Stimulated activated naive CD8-positive, alpha-beta T cell treated with anti-CD3 and anti-CD28 coated beads, Interleukin-15, amount 100 ng/mL, for 72 hours (primary cell): ENCODE data around the gene TMEM139.

Experiments
- ATAC-seq: fragments of 150-1000 bp; cut with Tn5 transposase; 2 replicates; pipeline ENCODE4 v1.10.0; 2021; ENCODE audit warnings: mild to moderate bottlenecking, moderate library complexity
- DNase-seq, 2 donors: peaks; one replicate each; pipeline ENCODE4 v3.0.0; 2021 to 2022
- H3K27ac Mint-ChIP-seq, 2 donors: one replicate each; pipeline ENCODE4 v1.8.0; 2022; ENCODE audit warnings: mild to moderate bottlenecking in 2 of 2, mixed read lengths in 2 of 2, moderate library complexity in 2 of 2
- H3K27me3 Mint-ChIP-seq: one replicate; pipeline ENCODE4 v1.8.0; 2022; ENCODE audit warnings: mixed read lengths
- H3K4me1 Mint-ChIP-seq: one replicate; pipeline ENCODE4 v1.8.0; 2022; ENCODE audit warnings: mild to moderate bottlenecking, mixed read lengths
- H3K4me3 Mint-ChIP-seq, 2 donors: one replicate each; pipeline ENCODE4 v1.8.0; 2022; ENCODE audit warnings: mild to moderate bottlenecking in 2 of 2, mixed read lengths in 2 of 2, moderate library complexity in 1 of 2
- H3K9me3 Mint-ChIP-seq, 2 donors: one replicate each; pipeline ENCODE4 v1.8.0; 2022; ENCODE audit warnings: mixed read lengths in 2 of 2

The TMEM139 gene

DNA sequence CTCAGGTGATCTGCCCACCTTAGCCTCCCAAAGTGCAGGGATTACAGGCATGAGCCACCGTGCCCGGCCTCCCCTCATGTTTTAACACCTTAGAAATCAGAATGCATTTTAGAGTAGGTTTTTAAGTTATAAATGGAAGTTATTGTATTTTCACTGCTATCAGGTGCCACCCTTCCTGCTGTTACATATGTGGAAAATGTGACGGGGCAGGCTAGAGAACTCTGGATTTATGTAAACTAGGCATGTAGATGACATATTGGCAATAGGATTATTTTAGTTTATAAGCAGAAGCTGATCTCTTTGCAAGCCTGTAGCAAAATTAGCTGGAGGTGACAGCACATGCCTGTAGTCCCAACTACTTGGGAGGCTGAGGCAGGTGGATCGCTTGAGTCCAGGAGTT is 5.5 kb downstream of the TMEM139 start:
- Mint-ChIP-seq H3K4me3 (peak overlapping the region; percentile 94 to 97), H3K27me3 (no peaks in the 10 kb centered on the region), H3K4me1 (peaks cover 61% of the 10 kb centered on the region), H3K27ac (peak overlapping the region in 1 of 2 donors; percentile 10), H3K9me3 (peaks cover 4 to 5% of the 10 kb centered on the region in 2 donors)
- DNase-seq (no peak), ATAC-seq (no peak)

DNA sequence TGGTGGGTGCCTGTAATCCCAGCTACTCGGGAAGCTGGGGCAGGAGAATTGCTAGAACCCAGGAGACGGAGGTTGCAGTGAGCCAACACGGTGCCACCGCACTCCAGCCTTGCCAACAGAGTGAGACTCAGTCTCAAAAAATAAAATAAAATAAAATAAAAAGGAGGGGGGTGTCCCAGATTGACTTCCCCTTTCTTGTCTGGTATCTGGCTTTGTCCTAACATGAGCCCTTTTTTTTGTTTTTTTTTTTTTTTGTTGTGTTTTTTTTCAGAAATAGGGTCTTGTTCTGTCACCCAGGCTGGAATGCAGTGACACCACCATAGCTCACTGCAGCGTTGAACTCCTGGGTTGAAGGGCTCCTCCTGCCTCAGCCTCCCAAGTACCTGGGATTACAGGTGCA is 8.1 kb downstream of the TMEM139 start:
- DNase-seq (no peak), ATAC-seq (no peak)
- Mint-ChIP-seq H3K27ac (no peak overlapping the region), H3K9me3 (peaks cover under 1 to 1% of the 10 kb centered on the region in 2 donors), H3K27me3 (no peaks in the 10 kb centered on the region), H3K4me3 (no peak overlapping the region), H3K4me1 (peaks cover 62% of the 10 kb centered on the region)

DNA sequence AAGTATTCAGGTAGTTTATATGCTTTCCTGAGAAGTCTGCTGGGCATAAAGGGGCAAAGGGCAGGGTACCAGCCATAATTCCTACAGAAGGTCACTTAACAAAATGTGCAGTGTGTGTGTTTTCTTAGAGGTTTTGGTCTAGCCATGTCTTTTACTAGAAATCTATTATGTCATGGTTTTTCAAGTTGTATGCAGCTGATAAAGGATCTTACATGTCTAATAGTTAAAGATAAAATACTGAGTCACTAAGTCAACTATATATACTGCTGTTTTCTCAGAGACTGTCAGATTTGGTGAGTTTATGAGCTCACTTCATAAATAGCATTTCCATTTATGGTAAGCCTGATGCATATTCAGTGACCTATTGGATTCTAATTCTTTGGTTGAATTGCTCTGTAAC is 11.1 kb downstream of the TMEM139 start:
- no peak for DNase-seq
- H3K4me1 Mint-ChIP-seq = peaks cover 48% of the 10 kb centered on the region
- ATAC-seq = no peak
- H3K27ac Mint-ChIP-seq = no peak overlapping the region
- no peaks in the 10 kb centered on the region for H3K27me3 Mint-ChIP-seq
- H3K9me3 Mint-ChIP-seq = no peaks in the 10 kb centered on the region
- no peak overlapping the region for H3K4me3 Mint-ChIP-seq

DNA sequence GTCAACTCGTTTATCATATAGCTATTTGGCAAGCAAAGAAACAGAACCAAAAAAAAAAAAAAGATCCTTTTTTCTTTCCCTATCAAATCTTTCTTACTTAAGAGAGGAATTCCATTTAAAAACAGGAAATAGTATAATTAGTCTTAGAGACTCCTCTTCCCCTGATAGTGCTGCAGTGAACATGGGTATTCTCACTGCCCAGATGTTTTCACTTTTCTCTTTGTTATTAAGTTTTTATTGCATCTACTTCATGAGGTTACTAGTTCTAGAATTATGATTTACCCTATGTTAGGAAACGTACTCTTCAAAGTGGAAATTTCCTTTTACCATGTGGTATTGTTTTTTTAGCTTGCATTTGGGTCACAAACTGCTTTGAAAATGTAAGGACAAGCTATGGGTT is 11.9 kb downstream of the TMEM139 start:
- H3K4me1 Mint-ChIP-seq = peaks cover 40% of the 10 kb centered on the region
- no peak for DNase-seq
- H3K27me3 Mint-ChIP-seq = no peaks in the 10 kb centered on the region
- no peak for ATAC-seq
- no peaks in the 10 kb centered on the region for H3K9me3 Mint-ChIP-seq
- no peak overlapping the region for H3K4me3 Mint-ChIP-seq
- H3K27ac Mint-ChIP-seq = no peak overlapping the region

DNA sequence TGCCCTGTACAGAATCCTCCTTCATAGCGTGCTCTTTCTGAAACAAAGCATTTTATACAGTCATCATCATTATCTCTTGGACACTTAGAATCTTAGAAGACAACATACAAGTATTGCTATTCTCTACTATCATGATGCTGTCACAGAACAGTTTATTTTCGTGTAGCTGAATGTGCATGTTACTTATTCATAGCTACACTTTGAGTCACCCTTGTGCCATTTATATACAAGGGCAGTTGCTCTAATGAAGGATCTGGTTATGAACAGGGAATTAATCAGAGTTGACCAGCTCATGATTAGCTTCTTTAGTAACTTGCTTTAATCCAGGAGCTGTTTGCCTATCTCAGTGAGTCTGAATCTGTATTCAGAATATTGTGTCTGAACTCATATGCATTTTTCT is 14.6 kb downstream of the TMEM139 start:
- peaks cover 31% of the 10 kb centered on the region for H3K4me1 Mint-ChIP-seq
- DNase-seq (no peak), ATAC-seq (no peak)
- no peaks in the 10 kb centered on the region for H3K9me3 Mint-ChIP-seq
- H3K27ac Mint-ChIP-seq = no peak overlapping the region
- no peak overlapping the region for H3K4me3 Mint-ChIP-seq
- H3K27me3 Mint-ChIP-seq = no peaks in the 10 kb centered on the region

DNA sequence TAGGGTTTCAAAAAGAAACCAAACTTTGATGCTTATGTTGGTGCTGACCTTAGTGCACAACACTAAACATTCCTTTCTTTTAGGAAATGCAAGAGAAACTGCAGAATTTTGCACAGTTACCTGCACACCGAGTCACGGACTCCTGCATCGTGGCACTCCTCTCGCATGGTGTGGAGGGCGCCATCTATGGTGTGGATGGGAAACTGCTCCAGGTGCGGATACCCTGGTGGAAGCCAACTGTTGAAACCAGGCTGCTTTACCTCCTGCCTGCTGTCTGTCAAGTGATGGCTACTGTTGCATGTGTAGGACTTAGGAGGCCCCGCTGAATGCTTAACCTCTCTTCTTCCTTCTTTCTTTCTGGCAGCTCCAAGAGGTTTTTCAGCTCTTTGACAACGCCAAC is 15.1 kb downstream of the TMEM139 start:
- no peak overlapping the region for H3K27ac Mint-ChIP-seq
- ATAC-seq (peak; percentile 92), DNase-seq (peak; percentile 37 to 47)
- H3K27me3 Mint-ChIP-seq = no peaks in the 10 kb centered on the region
- H3K9me3 Mint-ChIP-seq = no peaks in the 10 kb centered on the region
- H3K4me3 Mint-ChIP-seq = no peak overlapping the region
- peaks cover 31% of the 10 kb centered on the region for H3K4me1 Mint-ChIP-seq

DNA sequence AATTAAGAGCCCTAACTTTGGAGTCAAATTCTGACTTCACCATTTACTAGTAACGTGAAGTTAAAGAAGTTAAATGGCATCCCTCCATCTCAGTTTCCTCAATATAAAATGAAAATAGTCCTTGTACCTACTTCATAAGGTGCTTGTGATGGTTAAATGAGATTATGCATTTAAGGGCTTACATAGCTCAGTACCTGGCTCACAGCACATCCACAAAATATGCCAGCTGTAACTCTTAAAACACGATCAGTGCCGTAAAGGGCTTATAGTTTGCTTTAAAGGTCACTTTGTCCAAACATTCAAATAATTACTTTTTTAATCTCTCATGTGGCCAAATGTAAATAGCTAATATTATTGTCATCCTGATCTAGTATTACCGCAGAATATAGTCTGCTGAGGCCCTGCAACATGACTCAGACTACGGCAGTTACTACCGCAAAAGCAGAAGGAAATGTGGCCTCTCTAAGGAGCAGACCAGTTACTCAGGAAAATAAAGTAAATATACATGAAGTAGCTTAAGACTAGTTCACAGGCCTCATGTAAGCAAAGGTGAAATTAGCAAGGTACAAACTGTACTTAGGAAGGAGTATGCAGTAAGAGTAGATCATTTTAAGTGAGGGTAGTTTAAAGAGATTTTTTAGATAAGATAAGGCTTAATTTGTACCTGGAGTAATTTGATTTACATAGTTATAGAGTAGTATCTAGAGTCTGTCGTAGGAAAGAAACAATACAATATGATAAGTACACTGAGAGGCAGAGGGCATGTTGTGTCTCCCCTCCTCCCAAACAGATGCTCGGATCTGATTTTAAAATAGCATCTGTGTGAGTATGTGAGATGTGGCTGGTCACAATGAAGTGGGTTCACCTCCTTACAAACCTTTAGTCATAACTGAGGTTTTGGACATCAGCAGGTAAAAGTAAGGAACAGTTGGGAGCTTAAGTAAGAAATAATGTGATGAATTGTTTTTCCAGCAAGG is 16.5 kb downstream of the TMEM139 start:
- H3K27me3 Mint-ChIP-seq = no peaks in the 10 kb centered on the region
- no peak overlapping the region for H3K27ac Mint-ChIP-seq
- H3K4me3 Mint-ChIP-seq = no peak overlapping the region
- DNase-seq (no peak), ATAC-seq (no peak)
- peaks cover 30% of the 10 kb centered on the region for H3K4me1 Mint-ChIP-seq
- no peaks in the 10 kb centered on the region for H3K9me3 Mint-ChIP-seq

DNA sequence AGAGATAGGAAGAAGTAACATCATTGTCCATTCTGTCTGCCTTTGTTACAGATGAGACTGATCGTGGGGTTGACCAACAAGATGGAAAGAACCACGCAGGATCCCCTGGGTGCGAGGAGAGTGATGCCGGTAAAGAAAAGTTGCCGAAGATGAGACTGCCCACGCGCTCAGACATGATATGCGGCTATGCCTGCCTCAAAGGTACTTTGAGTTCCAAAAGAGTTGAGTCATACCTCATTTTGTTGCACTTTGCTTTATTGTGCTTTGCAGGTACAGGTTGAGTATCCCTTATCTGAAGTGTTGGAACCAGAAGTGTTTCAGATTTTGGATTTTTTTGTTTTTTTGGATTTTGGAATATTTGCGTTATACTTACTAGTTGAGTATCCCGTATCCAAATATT is 19.0 kb downstream of the TMEM139 start:
- H3K9me3 Mint-ChIP-seq = no peaks in the 10 kb centered on the region

DNA sequence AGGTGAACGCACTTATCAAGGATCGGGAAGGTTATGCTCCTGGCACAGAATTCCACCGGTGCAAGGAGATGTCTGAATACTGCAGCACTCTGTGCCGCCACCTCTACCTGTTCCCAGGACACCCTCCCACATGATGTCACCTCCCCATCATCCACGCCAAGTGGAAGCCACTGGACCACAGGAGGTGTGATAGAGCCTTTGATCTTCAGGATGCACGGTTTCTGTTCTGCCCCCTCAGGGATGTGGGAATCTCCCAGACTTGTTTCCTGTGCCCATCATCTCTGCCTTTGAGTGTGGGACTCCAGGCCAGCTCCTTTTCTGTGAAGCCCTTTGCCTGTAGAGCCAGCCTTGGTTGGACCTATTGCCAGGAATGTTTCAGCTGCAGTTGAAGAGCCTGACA is 20.2 kb downstream of the TMEM139 start:
- H3K9me3 Mint-ChIP-seq = no peaks in the 10 kb centered on the region
- DNase-seq (no peak), ATAC-seq (peak; percentile 41)
- H3K4me1 Mint-ChIP-seq = peaks cover 46% of the 10 kb centered on the region
- no peaks in the 10 kb centered on the region for H3K27me3 Mint-ChIP-seq
- H3K4me3 Mint-ChIP-seq = no peak overlapping the region
- peak overlapping the region in 1 of 2 donors; percentile 7 for H3K27ac Mint-ChIP-seq

More for the DNA sequence above, 19.0 kb downstream of the TMEM139 start:
- ATAC-seq (no peak), DNase-seq (no peak)
- peaks cover 49% of the 10 kb centered on the region for H3K4me1 Mint-ChIP-seq
- H3K4me3 Mint-ChIP-seq = no peak overlapping the region
- H3K27me3 Mint-ChIP-seq = no peaks in the 10 kb centered on the region
- H3K27ac Mint-ChIP-seq = no peak overlapping the region

DNA sequence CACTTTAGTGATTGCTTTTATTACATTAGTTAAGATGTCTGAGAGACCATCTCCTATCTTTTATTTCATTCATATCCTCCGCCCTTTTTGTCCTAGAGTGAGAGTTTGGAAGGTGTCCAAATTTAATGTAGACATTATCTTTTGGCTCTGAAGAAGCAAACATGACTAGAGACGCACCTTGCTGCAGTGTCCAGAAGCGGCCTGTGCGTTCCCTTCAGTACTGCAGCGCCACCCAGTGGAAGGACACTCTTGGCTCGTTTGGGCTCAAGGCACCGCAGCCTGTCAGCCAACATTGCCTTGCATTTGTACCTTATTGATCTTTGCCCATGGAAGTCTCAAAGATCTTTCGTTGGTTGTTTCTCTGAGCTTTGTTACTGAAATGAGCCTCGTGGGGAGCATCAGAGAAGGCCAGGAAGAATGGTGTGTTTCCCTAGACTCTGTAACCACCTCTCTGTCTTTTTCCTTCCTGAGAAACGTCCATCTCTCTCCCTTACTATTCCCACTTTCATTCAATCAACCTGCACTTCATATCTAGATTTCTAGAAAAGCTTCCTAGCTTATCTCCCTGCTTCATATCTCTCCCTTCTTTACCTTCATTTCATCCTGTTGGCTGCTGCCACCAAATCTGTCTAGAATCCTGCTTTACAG is 20.8 kb downstream of the TMEM139 start:
- H3K27ac Mint-ChIP-seq = peak overlapping the region in 1 of 2 donors; percentile 42
- DNase-seq (peak; percentile 57 to 69), ATAC-seq (peak; percentile 85)
- no peaks in the 10 kb centered on the region for H3K9me3 Mint-ChIP-seq
- H3K4me1 Mint-ChIP-seq = peaks cover 52% of the 10 kb centered on the region
- H3K27me3 Mint-ChIP-seq = no peaks in the 10 kb centered on the region
- no peak overlapping the region for H3K4me3 Mint-ChIP-seq

DNA sequence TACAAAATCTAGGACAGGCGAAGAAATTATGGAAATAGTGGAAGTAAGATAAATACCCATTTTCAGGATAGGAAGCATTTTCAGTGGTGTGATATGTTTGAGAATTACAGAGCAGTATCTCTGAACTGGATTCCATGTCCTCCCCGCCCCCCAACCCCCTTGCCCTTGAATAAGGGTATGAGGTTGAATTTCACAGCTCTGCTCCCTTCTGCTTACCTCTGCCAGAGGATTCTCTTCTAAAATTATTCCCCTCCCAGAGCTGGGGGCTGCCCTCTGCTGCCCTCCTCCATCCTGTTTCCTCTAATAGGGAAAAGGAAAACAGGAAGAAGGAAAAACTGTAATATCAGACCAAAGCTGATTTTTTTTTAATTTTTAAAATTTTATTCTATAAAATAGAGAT is 23.9 kb downstream of the TMEM139 start:
- no peak for ATAC-seq
- Mint-ChIP-seq H3K4me1 (peaks cover 61% of the 10 kb centered on the region), H3K4me3 (no peak overlapping the region), H3K27me3 (no peaks in the 10 kb centered on the region), H3K9me3 (no peaks in the 10 kb centered on the region), H3K27ac (no peak overlapping the region)
- no peak for DNase-seq

DNA sequence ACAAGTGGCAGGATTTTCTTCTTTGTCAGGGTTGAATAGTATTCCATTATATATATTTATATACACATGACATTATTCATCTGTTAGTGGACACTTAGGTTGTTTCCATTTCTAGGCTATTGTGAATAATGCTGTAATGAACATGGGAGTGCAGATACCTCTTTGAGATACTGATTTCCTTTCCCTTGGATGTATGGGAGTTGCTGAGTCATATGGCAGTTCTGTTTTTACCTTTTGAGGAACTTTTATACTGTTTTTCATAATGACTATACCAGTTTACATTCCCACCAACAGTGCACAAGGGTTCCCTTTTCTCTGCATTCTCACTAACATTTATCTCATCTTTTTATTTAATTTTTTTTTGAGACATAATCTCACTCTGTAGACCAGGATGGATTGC is 29.4 kb downstream of the TMEM139 start:
- Mint-ChIP-seq H3K27me3 (no peaks in the 10 kb centered on the region), H3K4me1 (peaks cover 20% of the 10 kb centered on the region), H3K9me3 (no peaks in the 10 kb centered on the region), H3K27ac (no peak overlapping the region), H3K4me3 (no peak overlapping the region)
- DNase-seq (no peak), ATAC-seq (no peak)

DNA sequence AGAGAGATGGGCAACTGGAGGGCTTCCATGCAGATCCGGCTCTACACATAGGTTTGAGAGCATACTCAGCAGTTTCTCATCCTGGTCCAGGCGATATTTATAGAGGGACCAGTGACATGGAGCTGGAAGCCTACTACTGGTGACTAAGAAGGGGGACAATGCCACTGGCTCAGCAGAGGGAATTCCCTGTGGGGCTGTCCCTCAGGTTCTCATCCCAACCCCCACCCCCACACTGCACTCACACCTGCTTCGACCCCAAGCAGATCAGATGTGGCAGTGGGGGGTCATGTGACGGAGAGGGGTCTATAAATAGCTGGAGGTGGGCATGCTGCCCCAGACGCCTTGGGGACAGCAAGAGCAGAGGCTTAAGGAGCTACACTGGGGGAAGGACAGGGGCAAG is 31.0 kb downstream of the TMEM139 start, which contains the start of gene CLCN1:
Gene CLCN1, plus strand, starts transcription at position 336 of the 400 bp plus-strand sequence. CDS start 102 bp downstream, outside the sequence.
- Mint-ChIP-seq H3K9me3 (no peaks in the 10 kb centered on the region), H3K27me3 (no peaks in the 10 kb centered on the region), H3K27ac (no peak within 1 kb of the TSS), H3K4me1 (peaks cover 6% of the 10 kb centered on the region), H3K4me3 (no peak within 1 kb of the TSS)
- ATAC-seq = no peak
- DNase-seq = no peak

DNA sequence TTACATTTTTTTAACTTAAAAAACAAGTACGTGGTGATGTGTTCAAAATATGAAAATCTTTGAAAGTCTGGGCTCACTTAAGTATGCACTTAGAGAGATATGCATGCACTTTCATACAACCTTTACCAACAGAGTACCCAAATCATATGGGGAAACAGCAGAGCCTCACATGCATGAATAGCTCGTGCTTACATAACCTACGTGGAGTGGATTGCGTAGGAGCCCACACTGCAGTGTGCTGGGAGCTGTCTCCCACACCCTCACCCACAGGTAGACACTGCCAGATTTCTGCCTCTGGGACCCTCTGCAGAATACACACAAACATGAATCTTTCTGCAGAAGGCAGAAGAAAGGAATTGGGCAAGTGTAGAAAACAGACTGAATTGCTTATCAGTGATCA is 31.7 kb downstream of the TMEM139 start:
- H3K9me3 Mint-ChIP-seq = no peaks in the 10 kb centered on the region
- ATAC-seq = no peak
- DNase-seq = no peak
- no peaks in the 10 kb centered on the region for H3K4me1 Mint-ChIP-seq
- no peaks in the 10 kb centered on the region for H3K27me3 Mint-ChIP-seq
- no peak overlapping the region for H3K27ac Mint-ChIP-seq
- H3K4me3 Mint-ChIP-seq = no peak overlapping the region

DNA sequence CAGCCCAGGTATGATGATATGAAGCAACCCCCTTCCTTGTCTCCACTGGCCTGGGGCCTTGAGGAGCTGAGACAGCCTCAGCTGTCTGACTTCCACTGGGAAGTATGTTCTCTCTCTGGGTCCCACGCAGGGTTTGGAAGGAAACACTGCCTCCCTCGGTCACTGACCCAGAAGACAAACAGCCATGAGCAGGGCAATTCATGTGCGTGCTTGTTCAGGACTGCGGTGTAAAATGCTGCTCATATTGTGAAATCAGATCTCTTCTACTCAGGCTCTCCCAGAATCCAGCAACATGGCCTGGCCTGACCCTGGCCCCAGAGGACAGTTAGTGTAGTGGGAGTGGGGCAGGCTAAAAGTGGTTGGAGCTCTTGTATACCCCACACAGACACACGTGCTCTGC is 33.9 kb downstream of the TMEM139 start:
- Mint-ChIP-seq H3K27me3 (no peaks in the 10 kb centered on the region), H3K9me3 (no peaks in the 10 kb centered on the region), H3K4me3 (no peak overlapping the region), H3K4me1 (no peaks in the 10 kb centered on the region), H3K27ac (peak overlapping the region in 1 of 2 donors; percentile 44)
- ATAC-seq (no peak), DNase-seq (no peak)

DNA sequence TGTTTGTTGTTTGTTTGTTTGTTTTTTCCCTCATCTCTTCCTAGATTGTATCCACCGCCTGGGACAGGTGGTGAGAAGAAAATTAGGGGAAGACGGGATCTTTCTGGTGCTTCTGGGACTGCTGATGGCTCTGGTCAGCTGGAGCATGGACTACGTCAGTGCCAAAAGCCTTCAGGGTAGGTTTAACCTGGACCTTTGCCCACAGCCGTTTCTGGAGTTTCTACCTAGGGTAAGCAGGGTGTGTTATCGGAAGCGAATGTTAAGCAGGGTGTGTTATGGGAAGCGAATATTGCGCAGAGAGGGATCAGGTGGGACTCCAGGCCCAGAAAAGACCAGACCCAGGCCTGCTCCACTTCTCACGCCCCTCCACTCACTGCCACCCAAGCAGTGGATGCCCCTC is 35.9 kb downstream of the TMEM139 start:
- Mint-ChIP-seq H3K4me1 (no peaks in the 10 kb centered on the region), H3K27ac (no peak overlapping the region), H3K9me3 (no peaks in the 10 kb centered on the region), H3K27me3 (no peaks in the 10 kb centered on the region), H3K4me3 (no peak overlapping the region)
- DNase-seq (no peak), ATAC-seq (no peak)
